H1 (cell line): ENCODE data around the gene ARFGAP3. TPM values are rescaled to one million over a fixed set of nuclear protein-coding genes. Genes with fewer than 3 reads are reported as not detected.
A peak's percentile ranks its signal among the peaks of the same experiment; 100 is the strongest.

Experiments used
- CTCF ChIA-PET: fragments of 300-600 bp; sonication (Branson Sonifier 250); formaldehyde crosslinking; loops from one replicate; lab custom pipeline; 2021; ENCODE audit not compliant: partially characterized antibody; lab: Charles Lee
- POLR2A ChIA-PET: fragments of 300-600 bp; sonication (Branson Sonifier 250); formaldehyde crosslinking; loops from one replicate; lab custom pipeline; 2021; ENCODE audit warnings: inconsistent platforms; ENCODE audit not compliant: partially characterized antibody; lab: Charles Lee
- DNase-seq, 2 experiments: peaks; one replicate each; pipeline versions ENCODE4 v3.0.0 to v3.0.0-alpha.2; 2010 to 2022; ENCODE audit warnings: low spot score in 2 of 2, low read depth in 1 of 2, mixed read lengths in 1 of 2
- FAIRE-seq: peaks from 2 replicates; lab custom pipeline; 2011; peaks lifted over from hg19 to GRCh38; lab: Jason Lieb, UNC
- H2AFZ ChIP-seq: 2 replicates; pipeline ENCODE4 v1.8.1; 2012; ENCODE audit warnings: low read length, inconsistent platforms
- H2AK5ac ChIP-seq: 2 replicates; pipeline ENCODE4 v1.6.1; 2013; ENCODE audit warnings: low read depth, low read length
- H2BK120ac ChIP-seq: replicated peaks from 2 replicates; pipeline ENCODE3; 2013; ENCODE audit warnings: low read depth, low read length, inconsistent platforms
- H2BK12ac ChIP-seq: 2 replicates; pipeline ENCODE4 v1.6.1; 2013; ENCODE audit warnings: low read depth, low read length
- H2BK15ac ChIP-seq: 2 replicates; pipeline ENCODE4 v1.6.1; 2013; ENCODE audit warnings: low read length
- H2BK20ac ChIP-seq: 2 replicates; pipeline ENCODE4 v1.6.1; 2013; ENCODE audit warnings: low read length
- H2BK5ac ChIP-seq: 2 replicates; pipeline ENCODE4 v1.6.1; 2013; ENCODE audit warnings: low read depth, low read length
- H3K14ac ChIP-seq: 2 replicates; pipeline ENCODE4 v1.6.1; 2013; ENCODE audit warnings: inconsistent platforms; ENCODE audit not compliant: insufficient read length
- H3K18ac ChIP-seq: 2 replicates; pipeline ENCODE4 v1.6.1; 2013; ENCODE audit warnings: low read length; ENCODE audit errors: extremely low read depth
- H3K23ac ChIP-seq: 2 replicates; pipeline ENCODE4 v1.6.1; 2013; ENCODE audit warnings: inconsistent platforms; ENCODE audit not compliant: insufficient read length
- H3K23me2 ChIP-seq: 2 replicates; pipeline ENCODE4 v1.6.1; 2013; ENCODE audit warnings: low read depth, low read length
- H3K27ac ChIP-seq: 2 replicates; pipeline ENCODE4 v1.6.1; 2011; ENCODE audit warnings: low read depth, low read length, inconsistent platforms
- H3K27me3 ChIP-seq, 4 experiments: replicated peaks in 1 of 4; 1 replicate in 1 of 4; 2 replicates in 3 of 4; pipeline versions ENCODE4 v1.6.1 to v1.8.1; 2011 to 2013; ENCODE audit warnings: low read length in 3 of 4, mild to moderate bottlenecking in 3 of 4, inconsistent platforms in 2 of 4, mixed read lengths in 2 of 4, moderate library complexity in 1 of 4; ENCODE audit not compliant: control insufficient read depth in 3 of 4, insufficient read depth in 3 of 4; ENCODE audit errors: extremely low read depth in 1 of 4
- H3K36me3 ChIP-seq, 4 experiments: 2 replicates each; pipeline versions ENCODE4 v1.6.1 to v1.8.1; 2011 to 2013; ENCODE audit warnings: mild to moderate bottlenecking in 4 of 4, low read length in 3 of 4, moderate library complexity in 2 of 4, control low read depth in 1 of 4, inconsistent platforms in 1 of 4; ENCODE audit not compliant: insufficient read depth in 4 of 4, control insufficient read depth in 2 of 4
- H3K4ac ChIP-seq: replicated peaks from 2 replicates; pipeline ENCODE3; 2013; ENCODE audit warnings: low read length, low read depth, mixed read lengths, inconsistent platforms; ENCODE audit not compliant: insufficient read length
- H3K4me1 ChIP-seq, 4 experiments: replicated peaks in 1 of 4; 1 replicate in 1 of 4; 2 replicates in 3 of 4; pipeline versions ENCODE4 v1.6.1 to v1.8.1; 2011 to 2013; ENCODE audit warnings: low read length in 3 of 4, inconsistent platforms in 2 of 4, mixed read lengths in 1 of 4; ENCODE audit not compliant: insufficient read depth in 4 of 4, control insufficient read depth in 3 of 4
- H3K4me2 ChIP-seq, 2 experiments: 2 replicates each; pipeline versions ENCODE4 v1.6.1 to v1.8.1; 2011 to 2013; ENCODE audit warnings: low read depth in 2 of 2, low read length in 2 of 2, control low read depth in 1 of 2, inconsistent platforms in 1 of 2, mild to moderate bottlenecking in 1 of 2; ENCODE audit not compliant: insufficient read depth in 1 of 2
- H3K4me3 ChIP-seq, 4 experiments: fragments of 200-600, 300-600 bp in 1 of 4; sonication (generic), shearing (Covaris generic), sonication (Bioruptor Twin) in 1 of 4; 2 replicates each; pipeline versions ENCODE4 v1.5.1 to v1.8.1; 2011 to 2016; ENCODE audit warnings: low read length in 4 of 4, low read depth in 3 of 4, control low read depth in 2 of 4, inconsistent platforms in 2 of 4, mild to moderate bottlenecking in 2 of 4, mixed read lengths in 1 of 4, moderate library complexity in 1 of 4; ENCODE audit not compliant: insufficient read depth in 2 of 4; ENCODE audit errors: extremely low read depth in 1 of 4
- H3K56ac ChIP-seq: replicated peaks from 2 replicates; pipeline ENCODE3; 2013; ENCODE audit warnings: low read depth, mild to moderate bottlenecking, mixed read lengths, low read length, inconsistent platforms; ENCODE audit not compliant: insufficient read length
- H3K79me1 ChIP-seq: 2 replicates; pipeline ENCODE4 v1.6.1; 2013; ENCODE audit warnings: low read depth, low read length, control low read depth
- H3K79me2 ChIP-seq, 2 experiments: 2 replicates each; pipeline versions ENCODE4 v1.6.1 to v1.8.1; 2012 to 2013; ENCODE audit warnings: low read length in 2 of 2, mild to moderate bottlenecking in 2 of 2, inconsistent platforms in 1 of 2; ENCODE audit not compliant: insufficient read depth in 2 of 2, control insufficient read depth in 1 of 2
- H3K9ac ChIP-seq, 4 experiments: replicated peaks in 1 of 4; 1 replicate in 1 of 4; 2 replicates in 3 of 4; pipeline versions ENCODE4 v1.6.1 to v1.8.1; 2011 to 2013; ENCODE audit warnings: low read depth in 3 of 4, low read length in 3 of 4, control low read depth in 2 of 4, mild to moderate bottlenecking in 2 of 4, moderate library complexity in 2 of 4, inconsistent platforms in 1 of 4; ENCODE audit errors: extremely low read depth in 1 of 4
- H3K9me3 ChIP-seq, 2 experiments: 2 replicates each; pipeline versions ENCODE4 v1.6.1 to v1.8.1; 2012 to 2013; ENCODE audit warnings: mild to moderate bottlenecking in 2 of 2, moderate library complexity in 2 of 2, control low read depth in 1 of 2, inconsistent platforms in 1 of 2, low read depth in 1 of 2, low read length in 1 of 2, mixed read lengths in 1 of 2; ENCODE audit not compliant: insufficient read depth in 2 of 2
- H4K20me1 ChIP-seq, 2 experiments: replicated peaks in 1 of 2; 2 replicates each; pipeline versions ENCODE3 to v1.8.1; 2011 to 2013; ENCODE audit warnings: inconsistent platforms in 2 of 2, low read length in 2 of 2, mild to moderate bottlenecking in 1 of 2; ENCODE audit not compliant: insufficient read depth in 2 of 2, control insufficient read depth in 1 of 2
- H4K5ac ChIP-seq: 2 replicates; pipeline ENCODE4 v1.6.1; 2013; ENCODE audit warnings: low read length, low read depth, mixed read lengths, inconsistent platforms; ENCODE audit not compliant: insufficient read length
- H4K8ac ChIP-seq: 2 replicates; pipeline ENCODE4 v1.8.0; 2013; ENCODE audit warnings: mild to moderate bottlenecking, moderate library complexity, low read length, inconsistent platforms; ENCODE audit not compliant: insufficient read depth; ENCODE audit errors: extremely low read depth
- H4K91ac ChIP-seq: replicated peaks from 2 replicates; pipeline ENCODE3; 2013; ENCODE audit warnings: low read length, mixed read lengths, inconsistent platforms; ENCODE audit not compliant: insufficient read length
- RAD21 ChIP-seq, 2 experiments: IDR thresholded peaks in 1 of 2; conservative IDR thresholded peaks in 1 of 2; 2 replicates each; pipeline ENCODE4 v1.6.1; 2011; ENCODE audit warnings: low read depth in 2 of 2, low read length in 2 of 2, improper control_type of control experiment in 1 of 2, inconsistent platforms in 1 of 2, mild to moderate bottlenecking in 1 of 2, moderate library complexity in 1 of 2
- SP4 ChIP-seq: IDR thresholded peaks from 2 replicates; pipeline ENCODE4 v1.6.1; 2012; ENCODE audit warnings: low read length, inconsistent platforms
- SRF ChIP-seq: IDR thresholded peaks from 2 replicates; pipeline ENCODE4 v1.6.1; 2011; ENCODE audit warnings: mild to moderate bottlenecking, low read depth, low read length, moderate library complexity
- WGBS, 2 experiments: shearing (Covaris generic) in 1 of 2; methylation state at CpG; one replicate each; pipeline versions ENCODE4 v1.1.6 to v1.1.7; 2013 to 2015; ENCODE audit warnings: low lambda C conversion rate in 2 of 2, mixed read lengths in 2 of 2, inconsistent platforms in 1 of 2, low coverage in 1 of 2, missing lambda C conversion rate in 1 of 2; ENCODE audit not compliant: insufficient replicate concordance in 2 of 2, insufficient coverage in 1 of 2, insufficient read length in 1 of 2; ENCODE audit errors: extremely low coverage in 1 of 2, missing lambda C conversion rate in 1 of 2; 5-methylcytosine and 5-hydroxymethylcytosine counted together
- polyA plus RNA-seq, 7 experiments: library from polyadenylated mRNA; depleted of rRNA in 3 of 7; stranded (reverse) in 5 of 7; unstranded in 2 of 7; fragments of >200 nt in 5 of 7; fragments of 200-250 nt in 2 of 7; gene quantifications; 1 replicate in 5 of 7; 2 replicates in 1 of 7; 4 replicates in 1 of 7; pipeline versions ENCODE4 v1.2.1 to v1.2.3, GENCODE V29; 2011 to 2013; ENCODE audit warnings: missing spikeins in 2 of 7, mixed read lengths in 2 of 7
- total RNA-seq: library from RNA; stranded (reverse); fragmentation: NEBNext Ultra II Directional; extraction: Animal tissue kit (Norgen Biotek cat#: 25700); gene quantifications from 2 replicates; pipeline ENCODE4 v1.2.1, GENCODE V29; 2021
- TF ChIP-seq, protein P1 (sequence below), 3 experiments: IDR thresholded peaks; 1 replicate in 2 of 3; 2 replicates in 1 of 3; pipeline versions ENCODE4 v1.5.1 to v1.6.1; 2011; ENCODE audit warnings: low read length in 3 of 3, mild to moderate bottlenecking in 3 of 3, inconsistent platforms in 2 of 3, low read depth in 1 of 3, moderate library complexity in 1 of 3; ENCODE audit not compliant: insufficient read depth in 1 of 3; ENCODE audit errors: control extremely low read depth in 1 of 3

ARFGAP3 gene
- total and polyA plus RNA-seq, 2 of the 8 experiments (the other 6 are each of a cell fraction or from before 2014, with no cell fraction given), result 9.7 to 16.0 TPM

DNA sequence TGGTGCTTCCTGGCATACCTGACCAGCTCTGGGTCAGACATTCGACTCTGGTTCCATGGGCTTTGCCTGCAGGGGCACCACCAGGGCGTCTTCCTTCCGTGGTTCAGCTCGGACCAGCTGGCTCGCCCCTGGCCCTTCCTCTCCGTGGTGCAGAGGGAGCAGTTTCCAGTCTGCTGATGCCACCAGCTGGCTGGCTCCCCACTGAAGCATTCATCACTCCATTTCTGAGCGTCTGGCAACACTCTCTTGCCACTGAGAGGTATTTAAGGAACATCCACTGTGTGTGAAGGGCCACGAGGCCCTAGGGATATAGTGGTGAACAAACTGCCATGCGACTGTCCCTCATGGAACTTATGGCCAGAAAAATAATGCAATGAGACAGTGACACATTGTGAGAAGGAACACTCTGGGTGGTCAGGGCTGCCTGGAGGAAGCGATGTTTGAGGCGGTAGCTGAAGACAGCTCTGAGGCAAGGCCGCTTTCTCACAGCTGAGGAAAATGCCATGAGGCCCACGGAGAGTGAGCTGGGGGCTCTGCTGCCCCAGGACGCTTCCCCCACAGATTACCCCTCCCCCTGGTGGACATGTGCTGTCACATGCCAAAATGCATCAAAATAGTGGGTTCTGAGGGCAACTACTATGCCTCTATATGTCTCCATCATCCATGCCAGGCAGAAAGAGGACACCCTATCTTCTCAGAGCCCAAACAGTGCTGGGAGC is 44.9 kb upstream of the ARFGAP3 start:
- Histone ChIP-seq H3K23me2 (no peaks in the 10 kb centered on the region), H2BK5ac (no peak overlapping the region; the same call in 1 of the 2 replicates), H3K56ac (no peak overlapping the region), H4K8ac (peak overlapping the region; percentile 48; the same call in 1 of the 2 replicates), H3K4me1 (peaks cover 0 to 13% (median 6%) of the 10 kb centered on the region in 4 experiments; a peak in 5 of 7 replicates), H3K14ac (no peak overlapping the region), H3K36me3 (no peaks in the 10 kb centered on the region; a peak in 2 of 8 replicates), H3K9ac (no peak overlapping the region), H3K4me3 (no peak overlapping the region), H3K9me3 (no peaks in the 10 kb centered on the region), H3K18ac (no peak overlapping the region), H3K27me3 (no peaks in the 10 kb centered on the region), H3K4me2 (no peak overlapping the region), H3K23ac (no peak overlapping the region), H2AFZ (no peak overlapping the region), H3K27ac (no peak overlapping the region), H2BK120ac (no peak overlapping the region), H3K79me2 (peaks cover 0 to 33% of the 10 kb centered on the region in 2 experiments; a peak in 1 of 4 replicates), H4K20me1 (peaks cover 10 to 24% of the 10 kb centered on the region in 2 experiments), H3K4ac (no peak overlapping the region), H2BK20ac (no peak overlapping the region), H4K91ac (no peak overlapping the region), H2AK5ac (no peak overlapping the region; the same call in 1 of the 2 replicates), H2BK15ac (no peak overlapping the region), H3K79me1 (peaks cover 31% of the 10 kb centered on the region), H2BK12ac (no peak overlapping the region), H4K5ac (no peak overlapping the region)
- 83% methylated on average over 14 of the region's 14 CpGs; no CpG with 5 or more reads in 1 of the 2 experiments for WGBS, 2 experiments
- DNase-seq, result no peak
- ChIA-PET CTCF (interaction anchor here (0.6 to 6.5 kb wide), 23 partner anchors 8 to 964 kb away, joined by 3 to 47 read pairs (median 4); no protein-coding TSS in a partner anchor), POLR2A (interaction anchor here (0.9 to 1.7 kb wide), 5 partner anchors 8 to 114 kb away, joined by 3 to 4 read pairs (median 3); partner anchors contain the start of gene ARFGAP3)
- no peak for FAIRE-seq
- TF ChIP-seq, protein P1, sequence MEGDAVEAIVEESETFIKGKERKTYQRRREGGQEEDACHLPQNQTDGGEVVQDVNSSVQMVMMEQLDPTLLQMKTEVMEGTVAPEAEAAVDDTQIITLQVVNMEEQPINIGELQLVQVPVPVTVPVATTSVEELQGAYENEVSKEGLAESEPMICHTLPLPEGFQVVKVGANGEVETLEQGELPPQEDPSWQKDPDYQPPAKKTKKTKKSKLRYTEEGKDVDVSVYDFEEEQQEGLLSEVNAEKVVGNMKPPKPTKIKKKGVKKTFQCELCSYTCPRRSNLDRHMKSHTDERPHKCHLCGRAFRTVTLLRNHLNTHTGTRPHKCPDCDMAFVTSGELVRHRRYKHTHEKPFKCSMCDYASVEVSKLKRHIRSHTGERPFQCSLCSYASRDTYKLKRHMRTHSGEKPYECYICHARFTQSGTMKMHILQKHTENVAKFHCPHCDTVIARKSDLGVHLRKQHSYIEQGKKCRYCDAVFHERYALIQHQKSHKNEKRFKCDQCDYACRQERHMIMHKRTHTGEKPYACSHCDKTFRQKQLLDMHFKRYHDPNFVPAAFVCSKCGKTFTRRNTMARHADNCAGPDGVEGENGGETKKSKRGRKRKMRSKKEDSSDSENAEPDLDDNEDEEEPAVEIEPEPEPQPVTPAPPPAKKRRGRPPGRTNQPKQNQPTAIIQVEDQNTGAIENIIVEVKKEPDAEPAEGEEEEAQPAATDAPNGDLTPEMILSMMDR (IDR thresholded peaks at IDR 0.05; ENCODE audit: control extremely low read depth in 1 of 3, insufficient read depth in 1 of 3, low read depth in 1 of 3, low read length in 3 of 3), result peak; percentile 37 to 48 (median 42)
- TF ChIP-seq SP4, result no peak
- TF ChIP-seq RAD21 (IDR thresholded peaks at IDR 0.05 in 1 of 2, conservative IDR thresholded peaks at IDR 0.05 in 1 of 2; ENCODE audit: low read depth in 2 of 2, low read length in 2 of 2), result peak in 1 of 2 experiments; percentile 37; a peak in 1 of 4 replicates
- no peak for TF ChIP-seq SRF
